K562 (cell line): ENCODE data around the gene SPATA16. TPM values are rescaled to one million over a fixed set of nuclear protein-coding genes. Genes with fewer than 3 reads are reported as not detected.

Source experiments
- ATAC-seq: fragments of 200-7000 bp; cut with Tn5 transposase; 3 replicates; pipeline ENCODE4 v1.9.1; 2020; ENCODE audit warnings: moderate library complexity
- BruUV-seq: library from RNA; stranded (reverse); fragments of 400-500 nt; replicated peaks from 2 replicates; lab custom pipeline; 2021; lab: Mats Ljungman, UMichigan
- CTCF ChIA-PET: fragments of 300-600 bp; formaldehyde crosslinking; extraction: SDS; loops from one replicate; lab custom pipeline; 2021; ENCODE audit warnings: low intra/inter-chr PET ratio; lab: Yijun Ruan, JAX
- POLR2A ChIA-PET: fragments of 300-600, 350-650 bp; sonication (Branson Sonifier 250); formaldehyde crosslinking; extraction: SDS; loops from one replicate; lab custom pipeline; 2021; ENCODE audit warnings: antibody characterized with exemption, inconsistent platforms; lab: Yijun Ruan, JAX
- DNase-seq, 4 experiments: peaks; one replicate each; pipeline versions ENCODE4 v3.0.0 to v3.0.0-alpha.2; 2011 to 2018; ENCODE audit warnings: low spot score in 3 of 4, mixed read lengths in 3 of 4; ENCODE audit errors: extremely low read depth in 1 of 4
- FAIRE-seq: peaks from 2 replicates; lab custom pipeline; 2011; peaks lifted over from hg19 to GRCh38; lab: Jason Lieb, UNC
- H2AFZ ChIP-seq: 2 replicates; pipeline ENCODE4 v1.6.0; 2011; ENCODE audit warnings: low read depth, low read length, control low read depth, inconsistent platforms
- H3K27ac ChIP-seq: fragments of 200-600 bp; 3 replicates; pipeline ENCODE4 v1.8.0; 2011; ENCODE audit warnings: low read depth, mild to moderate bottlenecking, control low read depth, inconsistent platforms, low read length, moderate library complexity, mixed read lengths; ENCODE audit errors: extremely low read depth
- H3K27me3 ChIP-seq, 2 experiments: fragments of 300-600 bp in 1 of 2; 2 replicates in 1 of 2; 3 replicates in 1 of 2; pipeline versions ENCODE4 v1.6.0 to v1.8.0; 2011; ENCODE audit warnings: inconsistent platforms in 2 of 2, low read length in 2 of 2, mild to moderate bottlenecking in 1 of 2, mixed read lengths in 1 of 2, moderate library complexity in 1 of 2; ENCODE audit not compliant: control insufficient read depth in 2 of 2, insufficient read depth in 2 of 2
- H3K36me3 ChIP-seq: fragments of 300-600 bp; 3 replicates; pipeline ENCODE4 v1.8.0; 2011; ENCODE audit warnings: mild to moderate bottlenecking, low read length, inconsistent platforms; ENCODE audit not compliant: control insufficient read depth, insufficient read depth
- H3K4me1 ChIP-seq, 2 experiments: fragments of 200-600 bp in 1 of 2; replicated peaks in 1 of 2; 2 replicates in 1 of 2; 3 replicates in 1 of 2; pipeline versions ENCODE4 v1.5.1 to v1.8.0; 2011; ENCODE audit warnings: inconsistent platforms in 2 of 2, low read length in 2 of 2, mild to moderate bottlenecking in 1 of 2, mixed read lengths in 1 of 2, moderate library complexity in 1 of 2; ENCODE audit not compliant: control insufficient read depth in 2 of 2, insufficient read depth in 2 of 2
- H3K4me2 ChIP-seq: 2 replicates; pipeline ENCODE4 v1.6.1; 2011; ENCODE audit warnings: low read length, control low read depth, inconsistent platforms, mixed read lengths; ENCODE audit not compliant: insufficient read depth
- H3K4me3 ChIP-seq: fragments of 200-600 bp; sonication (generic), shearing (Covaris generic); 2 replicates; pipeline ENCODE4 v1.5.1; 2016; ENCODE audit warnings: control low read depth, inconsistent platforms
- H3K79me2 ChIP-seq: fragments of 200-600 bp; 3 replicates; pipeline ENCODE4 v1.8.0; 2011; ENCODE audit warnings: low read length, inconsistent platforms; ENCODE audit not compliant: control insufficient read depth, insufficient read depth
- H3K9ac ChIP-seq, 2 experiments: 2 replicates each; pipeline versions ENCODE4 v1.6.0 to v1.6.1; 2011; ENCODE audit warnings: low read depth in 2 of 2, low read length in 2 of 2, control low read depth in 1 of 2, inconsistent platforms in 1 of 2, mild to moderate bottlenecking in 1 of 2, mixed read lengths in 1 of 2; ENCODE audit not compliant: insufficient read depth in 1 of 2
- H3K9me1 ChIP-seq: one replicate; pipeline ENCODE4 v1.6.0; 2011; ENCODE audit warnings: inconsistent platforms, mild to moderate bottlenecking, low read length, moderate library complexity; ENCODE audit not compliant: control insufficient read depth, insufficient read depth
- H3K9me3 ChIP-seq: replicated peaks from 2 replicates; pipeline ENCODE4 v1.5.1; 2011; ENCODE audit warnings: low read depth, low read length, inconsistent platforms; ENCODE audit not compliant: control insufficient read depth, insufficient read depth
- H4K20me1 ChIP-seq: replicated peaks from 2 replicates; pipeline ENCODE4 v1.6.1; 2011; ENCODE audit warnings: low read length, inconsistent platforms, mixed read lengths; ENCODE audit not compliant: control insufficient read depth, insufficient read depth
- ARNT ChIP-seq, 2 experiments: fragments of 450-650 bp; IDR thresholded peaks; 2 replicates each; pipeline ENCODE4 v1.6.1; 2016; ENCODE audit warnings: mild to moderate bottlenecking in 1 of 2
- CHCHD3 ChIP-seq: fragments of 250-450 bp; sonication (Bioruptor Pico); IDR thresholded peaks from 2 replicates; pipeline ENCODE4 v2.1.2; 2022; ENCODE audit warnings: mild to moderate bottlenecking
- GTF3C2 ChIP-seq: IDR thresholded peaks from 3 replicates; pipeline ENCODE4 v1.6.1; 2011; ENCODE audit warnings: borderline replicate concordance, mild to moderate bottlenecking, moderate library complexity; ENCODE audit not compliant: insufficient read length; ENCODE audit errors: extremely low read depth
- JUN ChIP-seq, 2 experiments: sonication (generic) in 1 of 2; formaldehyde crosslinking in 1 of 2; IDR thresholded peaks; 2 replicates each; pipeline versions ENCODE4 v1.6.1 to v1.8.0; 2012 to 2022; ENCODE audit warnings: borderline replicate concordance in 2 of 2, mild to moderate bottlenecking in 2 of 2, improper control_type of control experiment in 1 of 2, low read depth in 1 of 2, low read length in 1 of 2, missing genetic modification reagents in 1 of 2
- MEIS2 ChIP-seq: fragments of 450-650 bp; IDR thresholded peaks from 2 replicates; pipeline ENCODE4 v1.6.1; 2014; ENCODE audit warnings: mild to moderate bottlenecking; ENCODE audit not compliant: partially characterized antibody
- MNT ChIP-seq, 2 experiments: fragments of 450-650 bp; conservative IDR thresholded peaks; 2 replicates each; pipeline ENCODE4 v1.6.1; 2017; ENCODE audit warnings: mild to moderate bottlenecking in 2 of 2, moderate library complexity in 2 of 2
- MTA2 ChIP-seq: fragments of 450-650 bp; IDR thresholded peaks from 2 replicates; pipeline ENCODE4 v1.6.1; 2016; ENCODE audit warnings: low read depth
- PURB ChIP-seq: sonication (generic); formaldehyde crosslinking; IDR thresholded peaks from 2 replicates; pipeline ENCODE4 v1.9.0; 2021; ENCODE audit warnings: low read depth, mild to moderate bottlenecking, missing genetic modification reagents
- SMAD2 ChIP-seq: fragments of 150-350 bp; IDR thresholded peaks from 2 replicates; pipeline ENCODE4 v1.6.1; 2014; ENCODE audit warnings: low read depth, mild to moderate bottlenecking, low read length
- ZBTB7A ChIP-seq: IDR thresholded peaks from 2 replicates; pipeline ENCODE4 v1.6.1; 2011; ENCODE audit warnings: low read depth, mild to moderate bottlenecking, low read length, moderate library complexity, borderline replicate concordance; ENCODE audit not compliant: control insufficient read depth
- ZNF217 ChIP-seq: sonication (generic); formaldehyde crosslinking; IDR thresholded peaks from 2 replicates; pipeline ENCODE4 v1.8.0; 2022; ENCODE audit warnings: mild to moderate bottlenecking, missing genetic modification reagents
- ZNF224 ChIP-seq: sonication (generic); formaldehyde crosslinking; IDR thresholded peaks from 2 replicates; pipeline ENCODE4 v1.8.0; 2022; ENCODE audit warnings: mild to moderate bottlenecking, missing genetic modification reagents
- ZNF699 ChIP-seq: fragments of 250-450 bp; sonication (Bioruptor Pico); IDR thresholded peaks from 2 replicates; pipeline ENCODE4 v1.8.0; 2021; ENCODE audit warnings: mild to moderate bottlenecking, moderate library complexity; ENCODE audit not compliant: insufficient replicate concordance
- ZSCAN29 ChIP-seq: fragments of 450-650 bp; IDR thresholded peaks from 2 replicates; pipeline ENCODE4 v1.6.1; 2017
- WGBS: fragments of 100-300 bp; shearing (Covaris generic); methylation state at CpG from one replicate; pipeline ENCODE4 v1.1.6; 2016; ENCODE audit warnings: low coverage, mixed read lengths; ENCODE audit not compliant: insufficient coverage; ENCODE audit errors: missing lambda C conversion rate; 5-methylcytosine and 5-hydroxymethylcytosine counted together
- in situ Hi-C: fragments of 300-500 bp; cut with MboI; formaldehyde crosslinking; loops from 4 replicates; pipeline ENCODE4 v1.15.0; 2018; ENCODE audit warnings: inconsistent platforms, mixed read lengths
- intact Hi-C: fragments of 100-400 bp; cut with micrococcal nuclease; formaldehyde crosslinking; loops from 2 replicates; pipeline ENCODE4 v1.14.2; 2022
- polyA plus RNA-seq, 8 experiments: library from polyadenylated mRNA; depleted of rRNA in 4 of 8; stranded (reverse) in 5 of 8; unstranded in 3 of 8; fragments of >200 nt; fragmentation: Nextera tagmentation in 2 of 8; fragmentation: Illumina TruSeq in 1 of 8; extraction: Ambion mirVana in 2 of 8; extraction: Trizol in 1 of 8; gene quantifications; 2 replicates each; pipeline versions ENCODE4 v1.2.1 to v1.2.3, GENCODE V29; 2011 to 2014; ENCODE audit warnings: inconsistent platforms in 1 of 8, missing spikeins in 1 of 8
- total RNA-seq, 7 experiments: library from RNA; depleted of rRNA in 6 of 7; stranded (reverse); fragments of >200 nt in 6 of 7; fragmentation: Illumina TruSeq in 2 of 7; extraction: Trizol in 2 of 7; gene quantifications; 2 replicates each; pipeline versions ENCODE4 v1.2.1 to v1.2.3, GENCODE V29; 2011 to 2021; ENCODE audit warnings: low replicate concordance in 1 of 7
- TF ChIP-seq, protein P1 (sequence below): sonication (generic); formaldehyde crosslinking; IDR thresholded peaks from 2 replicates; pipeline ENCODE4 v1.9.0; 2022; ENCODE audit warnings: mild to moderate bottlenecking, missing genetic modification reagents

Gene SPATA16
- total and polyA plus RNA-seq, 9 of the 15 experiments (the other 6 are each of a cell fraction or from before 2014, with no cell fraction given), result not detected

GRCh38 chr3:173096140-173096539 lies 44.9 kb downstream of the SPATA16 start:
- FAIRE-seq, result no peak
- BruUV-seq, result no TSS peak
- no peak overlapping the region for H3K9ac ChIP-seq

More at GRCh38 chr3:173096140-173096539, 44.9 kb downstream of the SPATA16 start:
- intact Hi-C loops (no loop called here), in situ Hi-C loops (no loop called here)
- H3K36me3 ChIP-seq, result no peaks in the 10 kb centered on the region
- H4K20me1 ChIP-seq, result no peaks in the 10 kb centered on the region
- no peak overlapping the region for H2AFZ ChIP-seq
- H3K4me2 ChIP-seq, result no peak overlapping the region
- no peaks in the 10 kb centered on the region for H3K4me1 ChIP-seq
- H3K79me2 ChIP-seq, result no peaks in the 10 kb centered on the region
- no peaks in the 10 kb centered on the region for H3K9me3 ChIP-seq
- no peak for DNase-seq
- H3K27ac ChIP-seq, result no peak overlapping the region
- no peaks in the 10 kb centered on the region for H3K27me3 ChIP-seq
- POLR2A ChIA-PET, result no interaction called here
- WGBS, result 3% methylated on average over 3 of the region's 3 CpGs
- H3K9me1 ChIP-seq, result no peaks in the 10 kb centered on the region
- TF ChIP-seq ZNF217, result no peak
- no peak for TF ChIP-seq ZBTB7A
- TF ChIP-seq CHCHD3 (CRISPR knock-in tag), result no peak
- no peak for TF ChIP-seq ZSCAN29
- no peak for TF ChIP-seq SMAD2
- TF ChIP-seq JUN (IDR thresholded peaks at IDR 0.05; ENCODE audit: borderline replicate concordance, low read depth, low read length), result no peak
- no peak for TF ChIP-seq JUN (CRISPR knock-in tag; IDR thresholded peaks at IDR 0.05; ENCODE audit: borderline replicate concordance)
- TF ChIP-seq MTA2, result no peak
- TF ChIP-seq ARNT (IDR thresholded peaks at IDR 0.05), result no peak
- no peak for TF ChIP-seq ZNF699 (CRISPR knock-in tag)
- no peak for TF ChIP-seq PURB (CRISPR knock-in tag)
- no peak for TF ChIP-seq ZNF224 (CRISPR knock-in tag)
- TF ChIP-seq, protein P1, sequence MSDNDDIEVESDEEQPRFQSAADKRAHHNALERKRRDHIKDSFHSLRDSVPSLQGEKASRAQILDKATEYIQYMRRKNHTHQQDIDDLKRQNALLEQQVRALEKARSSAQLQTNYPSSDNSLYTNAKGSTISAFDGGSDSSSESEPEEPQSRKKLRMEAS (CRISPR knock-in tag), result no peak
- TF ChIP-seq MEIS2, result no peak
- TF ChIP-seq GTF3C2, result no peak
- TF ChIP-seq MNT (conservative IDR thresholded peaks at IDR 0.05), result no peak
- TF ChIP-seq, all 486 proteins: peak for 0
- ATAC-seq, result no peak
- no peak overlapping the region for H3K4me3 ChIP-seq
- CTCF ChIA-PET, result no interaction called here
